GM23338 (cell line): Measurements from ENCODE around the gene AURKAIP1. TPM values are rescaled to one million over a fixed set of nuclear protein-coding genes. Genes with fewer than 3 reads are reported as not detected.
"Not testable (repeated sequence)": the region's sequence is repeated elsewhere in the genome, so short reads cannot be mapped to it uniquely, and the experiment has no call there.

Experiments used
- ATAC-seq: fragments of 200-7000 bp; cut with Tn5 transposase; 3 replicates; pipeline ENCODE4 v1.9.1; 2020
- DNase-seq: peaks from one replicate; pipeline ENCODE4 v3.0.0-alpha.2; 2015; ENCODE audit warnings: low spot score
- H2AFZ ChIP-seq: fragments of 200-600 bp; sonication (generic); 2 replicates; pipeline ENCODE4 v1.8.0; 2016; ENCODE audit warnings: antibody characterized with exemption, mild to moderate bottlenecking, moderate library complexity
- H3F3A ChIP-seq: fragments of 200-600 bp; sonication (generic); replicated peaks from 2 replicates; pipeline ENCODE4 v1.8.0; 2017; ENCODE audit warnings: antibody characterized with exemption, mixed run types, low read depth
- H3K27ac ChIP-seq: fragments of 200-600 bp; sonication (generic); 2 replicates; pipeline ENCODE4 v1.6.1; 2016; ENCODE audit warnings: low read depth
- H3K27me3 ChIP-seq: fragments of 200-600 bp; sonication (generic); 2 replicates; pipeline ENCODE4 v1.8.0; 2016; ENCODE audit warnings: mild to moderate bottlenecking, mixed run types, moderate library complexity; ENCODE audit not compliant: insufficient read depth
- H3K36me3 ChIP-seq: fragments of 200-600 bp; sonication (generic); 2 replicates; pipeline ENCODE4 v1.8.0; 2016; ENCODE audit warnings: mild to moderate bottlenecking; ENCODE audit not compliant: insufficient read depth
- H3K4me1 ChIP-seq: fragments of 200-600 bp; sonication (generic); 2 replicates; pipeline ENCODE4 v1.8.0; 2016; ENCODE audit warnings: mild to moderate bottlenecking, moderate library complexity; ENCODE audit not compliant: insufficient read depth
- H3K4me2 ChIP-seq: fragments of 200-600 bp; sonication (generic); 2 replicates; pipeline ENCODE4 v1.7.1; 2017; ENCODE audit warnings: mixed run types
- H3K4me3 ChIP-seq: fragments of 200-600 bp; sonication (generic); 2 replicates; pipeline ENCODE4 v1.6.1; 2016; ENCODE audit warnings: mixed run types
- H3K79me2 ChIP-seq: fragments of 200-600 bp; sonication (generic); replicated peaks from 2 replicates; pipeline ENCODE4 v1.8.0; 2017; ENCODE audit warnings: mild to moderate bottlenecking; ENCODE audit not compliant: insufficient read depth
- H3K9me2 ChIP-seq: fragments of 200-600 bp; sonication (generic); 2 replicates; pipeline ENCODE4 v1.8.0; 2017; ENCODE audit not compliant: insufficient read depth
- H4K20me1 ChIP-seq: fragments of 200-600 bp; sonication (generic); replicated peaks from 2 replicates; pipeline ENCODE4 v1.8.0; 2017; ENCODE audit warnings: mild to moderate bottlenecking; ENCODE audit not compliant: insufficient read depth
- H3K27ac Mint-ChIP-seq: 2 replicates; pipeline ENCODE4 v1.8.0; 2020; ENCODE audit warnings: inconsistent platforms, mild to moderate bottlenecking, moderate library complexity, mixed read lengths
- H3K27me3 Mint-ChIP-seq: 3 replicates; pipeline ENCODE4 v1.8.0; 2022; ENCODE audit warnings: low read depth, mild to moderate bottlenecking, moderate library complexity, mixed read lengths, inconsistent platforms; ENCODE audit not compliant: insufficient read depth, poor library complexity
- H3K36me3 Mint-ChIP-seq: 3 replicates; pipeline ENCODE4 v1.8.0; 2021; ENCODE audit warnings: low read depth, mild to moderate bottlenecking, inconsistent platforms, moderate library complexity, mixed read lengths
- H3K4me1 Mint-ChIP-seq: 3 replicates; pipeline ENCODE4 v1.8.0; 2020; ENCODE audit warnings: mild to moderate bottlenecking, inconsistent platforms, mixed read lengths
- H3K4me3 Mint-ChIP-seq: 3 replicates; pipeline ENCODE4 v1.8.0; 2021; ENCODE audit warnings: moderate library complexity, mild to moderate bottlenecking, inconsistent platforms, mixed read lengths
- H3K9me3 Mint-ChIP-seq: 3 replicates; pipeline ENCODE4 v1.8.0; 2020; ENCODE audit warnings: moderate library complexity, mild to moderate bottlenecking, inconsistent platforms, mixed read lengths
- CREB1 ChIP-seq: fragments of 250-450 bp; sonication (Bioruptor Pico); IDR thresholded peaks from 2 replicates; pipeline ENCODE4 v1.5.0; 2020; ENCODE audit warnings: low read depth, mild to moderate bottlenecking, moderate library complexity
- EZH2 ChIP-seq: fragments of 200-600 bp; sonication (generic); IDR thresholded peaks from one replicate; pipeline ENCODE4 v1.8.0; 2017; ENCODE audit warnings: antibody characterized with exemption, mild to moderate bottlenecking, low read depth; ENCODE audit not compliant: unreplicated experiment
- JUNB ChIP-seq: IDR thresholded peaks from one replicate; pipeline ENCODE4 v1.6.1; 2016; ENCODE audit warnings: antibody characterized with exemption; ENCODE audit not compliant: unreplicated experiment
- NANOG ChIP-seq: IDR thresholded peaks from 2 replicates; pipeline ENCODE4 v1.6.1; 2016; ENCODE audit warnings: antibody characterized with exemption, borderline replicate concordance
- POLR2AphosphoS5 ChIP-seq: IDR thresholded peaks from 2 replicates; pipeline ENCODE4 v1.6.1; 2016; ENCODE audit warnings: antibody characterized with exemption, low read depth
- REST ChIP-seq: IDR thresholded peaks from one replicate; pipeline ENCODE4 v1.6.1; 2018; ENCODE audit warnings: antibody characterized with exemption; ENCODE audit not compliant: unreplicated experiment
- STAT1 ChIP-seq: IDR thresholded peaks from one replicate; pipeline ENCODE4 v1.6.1; 2016; ENCODE audit warnings: antibody characterized with exemption; ENCODE audit not compliant: unreplicated experiment
- ZNF114 ChIP-seq: fragments of 250-450 bp; sonication (Bioruptor Pico); IDR thresholded peaks from 2 replicates; pipeline ENCODE4 v1.5.0; 2020; ENCODE audit warnings: mild to moderate bottlenecking, moderate library complexity
- ZNF331 ChIP-seq: fragments of 250-450 bp; sonication (Bioruptor Pico); IDR thresholded peaks from 2 replicates; pipeline ENCODE4 v1.5.0; 2020; ENCODE audit warnings: low read depth, mild to moderate bottlenecking, moderate library complexity
- polyA plus RNA-seq: library from polyadenylated mRNA; unstranded; fragments of >200 nt; fragmentation: Nextera tagmentation; extraction: Ambion mirVana; gene quantifications from 2 replicates; pipeline ENCODE4 v1.2.1, GENCODE V29; 2016
- total RNA-seq: library from RNA; depleted of rRNA; stranded (reverse); fragments of >200 nt; shearing (Covaris generic); gene quantifications from 2 replicates; pipeline ENCODE4 v1.2.3, GENCODE V29; 2014
- TF ChIP-seq, protein P1 (sequence below): IDR thresholded peaks from 2 replicates; pipeline ENCODE4 v1.6.1; 2016; ENCODE audit warnings: antibody characterized with exemption

AURKAIP1 gene
- total and polyA plus RNA-seq, 2 experiments from 2014 or later, result 167 to 355 TPM

DNA sequence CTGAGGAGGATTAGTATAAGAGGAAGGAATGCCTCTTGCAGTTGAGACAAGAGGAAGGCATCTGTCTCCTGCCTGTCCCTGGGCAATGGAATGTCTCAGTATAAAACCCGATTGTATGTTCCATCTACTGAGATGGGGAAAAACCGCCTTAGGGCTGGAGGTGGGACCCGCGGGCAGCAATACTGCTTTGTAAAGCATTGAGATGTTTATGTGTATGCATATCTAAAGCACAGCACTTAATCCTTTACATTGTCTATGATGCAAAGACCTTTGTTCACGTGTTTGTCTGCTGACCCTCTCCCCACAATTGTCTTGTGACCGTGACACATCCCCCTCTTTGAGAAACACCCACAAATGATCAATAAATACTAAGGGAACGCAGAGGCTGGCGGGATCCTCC lies 35.2 kb upstream of the AURKAIP1 start:
- Histone ChIP-seq H3K4me2 (peak overlapping the region; percentile 63), H3F3A (peaks cover 34% of the 10 kb centered on the region), H3K4me1 (peaks cover 39% of the 10 kb centered on the region), H3K79me2 (peaks cover 42% of the 10 kb centered on the region), H3K4me3 (peak overlapping the region; percentile 29), H3K27ac (peak overlapping the region; percentile 100)
- Mint-ChIP-seq H3K36me3 (peaks cover 47% of the 10 kb centered on the region), H3K4me3 (peak overlapping the region; percentile 93), H3K27ac (peak overlapping the region; percentile 98), H3K4me1 (peaks cover 33% of the 10 kb centered on the region), H3K27me3 (peaks cover 18% of the 10 kb centered on the region), H3K9me3 (peaks cover 14% of the 10 kb centered on the region)
- DNase-seq, H3K27me3 ChIP-seq, H3K9me2 ChIP-seq, ATAC-seq, H3K36me3 ChIP-seq, H2AFZ ChIP-seq, H4K20me1 ChIP-seq: not testable (repeated sequence)
- TF ChIP-seq CREB1, result peak; percentile 67
- TF ChIP-seq POLR2AphosphoS5, result peak; percentile 4; the same call in 1 of the 2 replicates
- peak; percentile 48; the same call in 1 of the 2 replicates for TF ChIP-seq NANOG

DNA sequence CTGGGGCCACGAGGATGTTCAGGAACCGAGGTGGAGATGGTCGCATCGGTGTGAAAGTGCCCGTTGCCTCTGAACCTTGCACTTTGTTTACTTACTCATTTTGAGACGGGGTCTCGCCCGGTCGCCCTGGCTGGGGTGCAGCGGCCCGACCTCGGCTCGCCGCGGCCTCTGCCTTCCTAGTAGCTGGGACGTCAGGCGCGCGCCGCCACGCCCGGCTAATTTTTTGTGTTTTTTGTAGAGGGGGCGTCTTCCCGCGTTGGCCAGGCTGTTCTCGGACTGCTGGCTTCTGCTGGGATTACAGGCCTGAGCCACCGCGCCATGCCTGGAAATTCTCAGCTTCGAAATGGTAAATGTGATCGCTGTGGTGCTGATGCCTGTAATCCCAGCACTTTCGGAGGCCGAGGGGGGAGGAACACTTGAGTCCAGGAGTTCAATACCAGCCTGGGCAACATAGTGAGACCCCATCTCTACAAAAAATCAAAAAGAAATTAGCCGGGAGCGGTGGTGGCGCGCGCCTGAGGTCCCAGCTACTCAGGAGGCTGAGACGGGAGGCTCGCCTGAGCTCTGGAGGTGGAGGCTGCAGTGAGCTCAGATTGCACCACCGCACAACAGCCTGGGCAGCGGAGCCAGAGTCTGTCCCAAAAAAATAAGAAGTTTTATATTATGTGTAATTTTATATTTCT lies 32.8 kb upstream of the AURKAIP1 start:
- peaks cover 48% of the 10 kb centered on the region for H3K79me2 ChIP-seq
- H3K27ac ChIP-seq, result peak overlapping the region; percentile 100
- DNase-seq (peak; percentile 41), ATAC-seq (no peak; the same call in 2 of the 3 replicates)
- peaks cover 9% of the 10 kb centered on the region; the same call in 1 of the 2 replicates for H4K20me1 ChIP-seq
- Mint-ChIP-seq H3K36me3 (peaks cover 71% of the 10 kb centered on the region), H3K4me1 (peaks cover 36% of the 10 kb centered on the region), H3K27me3 (peaks cover 23% of the 10 kb centered on the region), H3K4me3 (peak overlapping the region; percentile 93), H3K9me3 (peaks cover 14% of the 10 kb centered on the region), H3K27ac (peak overlapping the region; percentile 91)
- H3K4me3 ChIP-seq, result peak overlapping the region; percentile 98
- no peak for TF ChIP-seq STAT1
- H3K27me3 ChIP-seq, result no peaks in the 10 kb centered on the region
- no peak overlapping the region for H2AFZ ChIP-seq
- peaks cover 31% of the 10 kb centered on the region for H3K36me3 ChIP-seq
- peaks cover 39% of the 10 kb centered on the region for H3K4me1 ChIP-seq
- H3F3A ChIP-seq, result peaks cover 53% of the 10 kb centered on the region
- peak overlapping the region; percentile 75 for H3K4me2 ChIP-seq
- no peaks in the 10 kb centered on the region for H3K9me2 ChIP-seq

DNA sequence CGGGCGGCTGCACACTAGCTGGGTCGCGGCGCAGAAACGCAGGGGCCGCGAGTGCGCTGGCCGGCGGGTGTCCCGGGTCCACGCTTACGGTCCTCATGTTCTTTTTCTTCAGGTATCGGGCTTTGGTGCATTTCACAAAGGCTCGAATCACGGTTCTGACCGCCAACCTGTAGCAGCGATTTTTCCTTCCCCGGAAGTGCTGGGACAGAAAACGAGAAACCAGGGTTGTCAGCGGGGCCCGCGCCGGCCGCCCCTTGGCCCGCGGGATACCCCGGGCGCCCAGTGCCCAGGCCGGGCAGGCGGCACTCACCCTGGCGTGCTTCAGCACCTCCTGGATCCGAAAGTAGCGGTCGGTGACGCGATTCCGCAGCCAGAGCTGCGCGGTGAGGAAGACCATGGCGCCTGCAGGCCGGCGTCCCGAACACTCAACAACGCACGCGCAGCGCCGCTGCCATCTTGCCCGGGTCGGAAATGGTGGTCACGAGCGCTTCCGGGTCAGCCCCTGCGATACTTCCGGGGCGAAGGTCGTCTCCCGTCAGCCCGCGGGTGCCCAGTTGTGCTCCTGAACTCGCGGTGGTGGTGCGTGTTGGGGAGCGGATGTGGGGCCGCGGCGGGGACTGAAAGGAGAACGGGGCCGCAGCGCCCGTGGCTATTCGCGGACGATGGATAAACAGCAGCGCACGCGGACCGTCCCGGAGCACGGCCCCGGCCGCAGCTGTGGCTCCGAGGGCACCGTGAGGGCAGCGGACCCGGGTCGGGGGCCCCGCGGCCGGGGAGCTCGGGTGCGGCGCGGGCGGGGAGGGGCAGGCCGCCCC lies 32.0 kb upstream of the AURKAIP1 start, which contains the start of gene MRPL20:
Gene MRPL20 (minus strand): TSS at position 473 of the 815 bp plus-strand sequence. CDS start 76 bp downstream, at position 397.
- DNase-seq, result peak; percentile 96
- H3K27ac ChIP-seq, result peak within 1 kb of the TSS; percentile 100
- H3K9me2 ChIP-seq, result no peaks in the 10 kb centered on the region
- H4K20me1 ChIP-seq, result peaks cover 16% of the 10 kb centered on the region
- peaks cover 73% of the 10 kb centered on the region for H3K36me3 Mint-ChIP-seq
- peaks cover 32% of the 10 kb centered on the region for H3K36me3 ChIP-seq
- ATAC-seq, result peak; percentile 83
- H3K9me3 Mint-ChIP-seq, result peaks cover 9% of the 10 kb centered on the region
- peak within 1 kb of the TSS; percentile 76; the same call in 1 of the 2 replicates for H2AFZ ChIP-seq
- peaks cover 48% of the 10 kb centered on the region for H3K79me2 ChIP-seq
- H3K27me3 ChIP-seq, result no peaks in the 10 kb centered on the region
- peaks cover 41% of the 10 kb centered on the region for H3K4me1 Mint-ChIP-seq
- H3F3A ChIP-seq, result peaks cover 56% of the 10 kb centered on the region
- peak within 1 kb of the TSS; percentile 93 for H3K4me3 Mint-ChIP-seq
- peak within 1 kb of the TSS; percentile 98 for H3K4me3 ChIP-seq
- peak within 1 kb of the TSS; percentile 75 for H3K4me2 ChIP-seq
- H3K4me1 ChIP-seq, result peaks cover 39% of the 10 kb centered on the region
- peak within 1 kb of the TSS; percentile 91 for H3K27ac Mint-ChIP-seq
- H3K27me3 Mint-ChIP-seq, result peaks cover 25% of the 10 kb centered on the region
- no peak for TF ChIP-seq NANOG
- TF ChIP-seq JUNB, result no peak
- peak; percentile 28 for TF ChIP-seq REST
- peak; percentile 98 for TF ChIP-seq POLR2AphosphoS5
- TF ChIP-seq, protein P1, sequence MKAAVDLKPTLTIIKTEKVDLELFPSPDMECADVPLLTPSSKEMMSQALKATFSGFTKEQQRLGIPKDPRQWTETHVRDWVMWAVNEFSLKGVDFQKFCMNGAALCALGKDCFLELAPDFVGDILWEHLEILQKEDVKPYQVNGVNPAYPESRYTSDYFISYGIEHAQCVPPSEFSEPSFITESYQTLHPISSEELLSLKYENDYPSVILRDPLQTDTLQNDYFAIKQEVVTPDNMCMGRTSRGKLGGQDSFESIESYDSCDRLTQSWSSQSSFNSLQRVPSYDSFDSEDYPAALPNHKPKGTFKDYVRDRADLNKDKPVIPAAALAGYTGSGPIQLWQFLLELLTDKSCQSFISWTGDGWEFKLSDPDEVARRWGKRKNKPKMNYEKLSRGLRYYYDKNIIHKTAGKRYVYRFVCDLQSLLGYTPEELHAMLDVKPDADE, result peak; percentile 98
- TF ChIP-seq ZNF331 (CRISPR knock-in tag), result no peak
- TF ChIP-seq EZH2, result no peak
- no peak for TF ChIP-seq ZNF114 (CRISPR knock-in tag)
